Mononuclear cell (primary cell): ENCODE results near the gene TCF19. TPM values are rescaled to one million over a fixed set of nuclear protein-coding genes. Genes with fewer than 3 reads are reported as not detected.
"Not testable (repeated sequence)": the region's sequence is repeated elsewhere in the genome, so short reads cannot be mapped to it uniquely, and the experiment has no call there.

Experiments used
- H3K27me3 ChIP-seq: 2 replicates; pipeline ENCODE4 v1.6.0; 2011; ENCODE audit warnings: low read length, control low read depth; ENCODE audit not compliant: insufficient read depth
- H3K4me1 ChIP-seq: 2 replicates; pipeline ENCODE4 v1.5.1; 2011; ENCODE audit warnings: mild to moderate bottlenecking, low read length, control low read depth; ENCODE audit not compliant: insufficient read depth
- H3K4me3 ChIP-seq: 2 replicates; pipeline ENCODE4 v1.5.1; 2011; ENCODE audit warnings: mild to moderate bottlenecking, low read length, moderate library complexity
- H3K9me3 ChIP-seq: 2 replicates; pipeline ENCODE4 v1.5.1; 2011; ENCODE audit warnings: low read depth, mild to moderate bottlenecking, control low read depth, low read length
- total RNA-seq: library from RNA; depleted of rRNA; stranded (reverse); fragments of >200 nt; gene quantifications from one replicate; pipeline ENCODE4 v1.2.3, GENCODE V29; 2012

The TCF19 gene
- total RNA-seq, 1 donor, result 1.9 TPM

DNA sequence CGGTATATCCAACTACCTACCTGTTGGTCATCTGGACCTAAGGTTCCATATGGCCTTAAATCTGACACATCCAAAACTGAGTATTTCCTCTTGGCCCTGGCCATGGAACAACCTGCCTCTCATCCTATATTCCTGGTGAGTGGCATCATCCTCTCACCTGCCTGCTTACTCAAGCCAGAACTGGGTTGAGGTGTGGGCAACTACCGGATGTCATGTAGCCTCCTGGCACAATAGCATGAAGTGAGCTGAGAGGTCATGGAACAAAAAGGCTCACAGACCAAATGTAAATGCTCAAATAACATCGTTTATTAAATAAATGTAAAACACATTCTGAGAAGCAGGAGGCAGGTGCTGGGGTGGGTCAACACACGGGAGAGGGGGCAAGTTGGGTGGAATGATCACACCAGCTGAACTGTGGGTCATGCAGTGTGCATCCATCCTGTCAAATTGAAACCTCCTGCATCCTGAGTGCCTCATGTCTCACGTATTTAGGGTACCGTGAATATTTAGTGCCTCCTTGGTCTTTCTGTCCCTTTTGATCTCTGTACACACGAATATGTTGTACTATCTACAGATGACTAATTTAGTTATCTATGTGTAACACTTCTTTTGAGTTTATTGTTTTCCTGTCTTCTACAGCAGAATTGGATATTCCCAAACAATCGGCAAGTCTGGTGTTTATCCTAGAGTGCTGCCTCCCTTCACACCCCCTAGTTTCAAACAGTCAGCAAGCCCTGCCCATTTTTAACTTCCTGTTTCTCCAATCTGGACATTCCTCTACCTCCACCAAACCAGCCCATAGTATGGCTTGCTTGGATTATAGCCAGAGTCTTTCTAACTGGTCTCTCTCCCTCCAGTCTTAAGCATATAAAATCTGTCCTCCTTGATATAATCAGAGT lies 20.0 kb downstream of the TCF19 start:
- Histone ChIP-seq H3K9me3 (no peaks in the 10 kb centered on the region), H3K27me3 (no peaks in the 10 kb centered on the region), H3K4me3 (no peak overlapping the region), H3K4me1 (no peaks in the 10 kb centered on the region)

DNA sequence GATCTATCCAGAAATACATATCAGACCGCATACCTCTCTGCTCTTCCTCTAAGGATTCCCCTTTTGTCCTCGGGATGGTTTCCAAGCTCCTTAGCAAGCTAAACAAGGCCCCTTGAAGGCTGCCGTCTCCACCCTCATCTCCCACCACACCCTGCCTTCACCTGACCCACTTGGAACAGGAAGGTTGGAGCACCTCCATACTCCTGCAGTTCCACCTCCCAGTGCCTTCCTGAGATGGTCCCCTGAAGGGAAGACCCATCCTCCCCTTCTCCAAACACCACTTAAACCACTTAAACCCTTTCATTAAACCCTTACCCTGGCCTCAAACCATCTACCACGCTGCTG lies 20.6 kb downstream of the TCF19 start:
- H3K27me3 ChIP-seq, result no peaks in the 10 kb centered on the region
- H3K4me1 ChIP-seq, result no peaks in the 10 kb centered on the region
- no peak overlapping the region for H3K4me3 ChIP-seq
- no peaks in the 10 kb centered on the region for H3K9me3 ChIP-seq

GRCh38 chr6:31179896-31180295 lies 21.5 kb downstream of the TCF19 start:
- no peaks in the 10 kb centered on the region for H3K27me3 ChIP-seq
- H3K4me3 ChIP-seq, result no peak overlapping the region
- H3K9me3 ChIP-seq, result no peaks in the 10 kb centered on the region
- H3K4me1 ChIP-seq, result no peaks in the 10 kb centered on the region

- Histone ChIP-seq H3K4me3 (peak overlapping the region; percentile 30), H3K9me3 (no peaks in the 10 kb centered on the region), H3K4me1 (no peaks in the 10 kb centered on the region), H3K27me3 (no peaks in the 10 kb centered on the region)
Measured at GRCh38 chr6:31180500-31180899, 22.1 kb downstream of the TCF19 start.

DNA sequence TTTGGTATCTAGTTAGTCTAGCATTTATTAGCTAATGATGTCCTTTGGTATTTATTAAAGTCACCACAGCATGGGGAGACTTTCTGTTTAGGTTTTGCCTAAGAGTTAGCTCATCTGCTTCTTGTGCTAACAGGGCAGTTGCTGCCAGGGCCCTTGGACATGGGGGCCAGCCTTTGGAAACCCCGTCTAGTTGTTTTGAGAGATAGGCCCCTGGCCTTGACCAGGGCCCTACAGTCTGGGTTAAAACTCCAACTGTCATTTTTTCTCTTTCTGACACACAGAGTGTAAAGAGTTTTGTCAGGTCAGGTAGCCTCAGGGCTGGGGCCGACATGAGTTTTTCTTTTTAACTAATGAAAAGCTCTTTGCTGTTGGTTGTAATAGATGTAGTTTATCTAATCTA lies 24.9 kb downstream of the TCF19 start:
- not testable (repeated sequence) for H3K27me3 ChIP-seq, H3K4me3 ChIP-seq, H3K4me1 ChIP-seq, H3K9me3 ChIP-seq

DNA sequence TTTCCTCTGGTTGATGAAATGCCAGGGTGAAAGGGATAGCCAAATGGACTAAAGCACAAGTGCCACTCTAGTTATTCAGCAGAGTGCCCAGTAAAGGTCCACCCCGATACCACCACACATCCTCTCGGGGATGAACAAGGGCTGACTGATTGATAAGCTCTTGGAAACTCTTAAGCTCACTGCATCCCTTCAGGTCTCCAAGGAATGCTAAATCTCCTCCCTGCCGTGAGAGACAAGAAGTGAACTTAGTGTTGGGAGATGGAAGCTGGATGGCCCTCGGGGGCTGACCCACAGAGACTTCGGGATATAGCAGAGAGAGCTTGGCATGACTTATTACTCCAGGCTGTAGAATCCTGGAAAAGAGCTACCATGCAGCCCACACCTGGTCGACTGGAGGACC lies 25.5 kb downstream of the TCF19 start:
- not testable (repeated sequence) for H3K27me3 ChIP-seq, H3K9me3 ChIP-seq, H3K4me1 ChIP-seq, H3K4me3 ChIP-seq

DNA sequence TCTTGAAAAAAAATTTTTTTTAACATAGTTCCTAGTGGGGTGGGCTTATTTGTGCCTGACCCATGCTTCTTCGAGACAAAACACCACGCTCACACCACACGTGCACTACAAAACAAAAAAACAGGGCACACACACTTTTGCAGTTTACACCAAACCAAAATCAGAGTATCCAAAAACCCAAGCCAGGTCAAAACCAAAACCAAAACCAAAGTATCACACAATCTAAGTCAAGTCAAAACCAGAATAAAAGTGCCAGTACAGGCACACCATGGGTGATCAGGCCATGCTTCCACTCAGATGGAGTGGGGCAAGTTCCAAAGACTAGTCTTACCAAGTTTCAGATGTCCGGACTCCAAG lies 27.3 kb downstream of the TCF19 start:
- H3K4me3 ChIP-seq, result not testable (repeated sequence)

DNA sequence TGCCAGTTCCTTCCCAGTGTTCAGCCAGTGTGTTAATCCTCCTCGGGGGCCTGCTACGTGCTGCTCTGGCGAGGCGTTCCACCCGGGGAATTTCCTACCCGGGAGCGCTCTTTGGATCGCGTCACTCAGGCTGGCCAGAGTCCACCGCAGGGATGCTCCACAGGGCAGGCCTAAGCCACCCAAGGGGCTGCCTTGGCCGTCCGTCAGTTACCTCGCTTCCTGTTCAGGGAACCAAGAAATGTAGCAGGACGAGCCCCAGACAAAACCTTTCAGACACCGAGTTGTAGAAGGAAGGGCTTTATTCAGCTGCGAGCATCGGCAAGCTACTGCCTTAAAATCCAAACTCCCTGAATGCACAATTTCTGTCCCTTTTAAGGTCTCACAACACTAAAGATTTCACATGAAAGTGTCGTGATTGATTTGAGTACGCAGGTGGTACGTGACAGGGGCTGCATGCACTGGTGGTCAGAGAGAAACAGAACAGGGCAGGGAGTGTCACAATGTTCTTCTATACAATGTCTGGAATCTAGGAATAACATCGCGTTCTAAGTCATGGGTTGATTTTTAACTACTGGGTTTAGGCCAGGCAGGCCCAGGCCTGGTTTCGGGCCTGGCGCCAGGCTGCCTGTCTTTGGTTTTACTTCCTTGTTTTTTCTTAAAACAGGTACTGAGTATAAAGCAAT lies 27.8 kb downstream of the TCF19 start:
- Histone ChIP-seq H3K4me3 (no peak overlapping the region), H3K9me3 (no peaks in the 10 kb centered on the region), H3K27me3 (no peaks in the 10 kb centered on the region), H3K4me1 (no peaks in the 10 kb centered on the region)

More for the DNA sequence above, 27.3 kb downstream of the TCF19 start:
- not testable (repeated sequence) for H3K27me3 ChIP-seq, H3K9me3 ChIP-seq, H3K4me1 ChIP-seq

DNA sequence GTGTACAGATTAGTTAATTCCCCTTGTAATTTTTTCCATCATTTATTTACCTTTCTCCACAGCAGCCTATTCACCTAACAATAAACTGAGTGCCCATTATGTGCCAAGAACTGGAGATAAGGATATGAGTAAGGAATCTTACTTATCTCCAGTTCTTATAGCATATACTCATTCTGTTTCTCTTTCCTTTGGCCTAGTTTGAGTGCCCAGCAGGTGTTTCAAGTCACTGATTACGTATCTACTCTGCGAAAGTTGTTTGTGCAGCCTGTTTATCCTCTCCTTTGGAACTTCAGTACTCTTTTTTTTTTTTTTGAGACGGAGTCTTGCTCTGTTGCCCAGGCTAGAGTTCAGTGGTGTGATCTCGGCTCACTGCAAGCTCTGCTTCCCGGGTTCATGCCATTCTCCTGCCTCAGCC lies 29.4 kb downstream of the TCF19 start:
- H3K4me1 ChIP-seq, result no peaks in the 10 kb centered on the region
- no peaks in the 10 kb centered on the region for H3K27me3 ChIP-seq
- H3K4me3 ChIP-seq, result no peak overlapping the region
- H3K9me3 ChIP-seq, result no peaks in the 10 kb centered on the region

GRCh38 chr6:31189223-31189622 lies 30.8 kb downstream of the TCF19 start:
- not testable (repeated sequence) for H3K9me3 ChIP-seq, H3K4me3 ChIP-seq, H3K27me3 ChIP-seq, H3K4me1 ChIP-seq

DNA sequence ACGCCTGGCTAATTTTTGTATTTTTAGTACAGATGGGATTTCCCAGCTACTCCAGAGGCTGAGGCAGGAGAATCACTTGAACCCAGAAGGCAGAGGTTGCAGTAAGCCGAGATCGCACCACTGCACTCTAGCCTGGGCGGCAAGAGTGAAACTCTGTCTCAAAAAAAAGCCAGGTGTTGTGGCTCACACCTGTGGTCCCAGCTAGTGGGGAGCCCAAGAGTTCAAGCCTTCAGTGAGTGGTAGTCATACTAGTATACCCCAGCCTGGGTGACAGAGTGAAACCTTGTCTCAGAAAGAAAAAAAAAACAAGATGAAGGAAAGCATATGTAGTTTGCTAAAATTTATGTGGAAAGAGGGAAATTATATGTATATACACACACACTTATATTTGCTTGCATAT lies 32.1 kb downstream of the TCF19 start:
- H3K9me3 ChIP-seq, result no peaks in the 10 kb centered on the region
- H3K4me3 ChIP-seq, result no peak overlapping the region
- H3K27me3 ChIP-seq, result no peaks in the 10 kb centered on the region
- peaks cover 10% of the 10 kb centered on the region for H3K4me1 ChIP-seq

DNA sequence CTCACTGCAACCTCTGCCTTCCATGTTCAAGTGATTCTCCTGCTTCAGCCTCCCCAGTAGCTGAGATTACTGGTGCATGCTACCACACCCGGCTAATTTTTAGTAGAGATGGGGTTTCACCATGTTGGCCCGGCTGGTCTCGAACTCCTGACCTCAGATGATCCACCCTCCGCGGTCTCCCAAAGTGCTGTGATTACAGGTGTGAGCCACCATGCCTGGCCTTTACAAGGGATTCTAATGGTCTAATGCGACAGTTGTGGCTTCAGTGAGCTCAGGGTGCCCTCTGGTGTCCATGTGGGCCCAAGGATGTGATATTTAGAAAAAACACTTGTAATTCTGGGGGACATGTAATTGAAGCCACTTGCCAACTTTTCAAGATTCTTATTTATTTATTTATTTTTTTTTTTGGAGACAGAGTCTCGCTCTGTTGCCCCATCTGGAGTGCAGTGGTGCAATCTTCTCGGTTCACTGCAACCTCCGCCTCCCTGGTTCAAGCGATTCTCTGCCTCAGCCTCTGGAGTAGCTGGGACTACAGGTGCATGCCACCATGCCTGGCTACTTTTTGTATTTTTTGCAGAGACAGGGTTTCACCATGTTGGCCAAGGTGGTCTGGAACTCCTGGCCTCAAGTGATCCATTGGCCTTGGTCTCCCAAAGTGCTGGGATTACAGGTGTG lies 34.2 kb downstream of the TCF19 start:
- H3K4me1 ChIP-seq, result peaks cover 24% of the 10 kb centered on the region
- not testable (repeated sequence) for H3K27me3 ChIP-seq, H3K9me3 ChIP-seq, H3K4me3 ChIP-seq

DNA sequence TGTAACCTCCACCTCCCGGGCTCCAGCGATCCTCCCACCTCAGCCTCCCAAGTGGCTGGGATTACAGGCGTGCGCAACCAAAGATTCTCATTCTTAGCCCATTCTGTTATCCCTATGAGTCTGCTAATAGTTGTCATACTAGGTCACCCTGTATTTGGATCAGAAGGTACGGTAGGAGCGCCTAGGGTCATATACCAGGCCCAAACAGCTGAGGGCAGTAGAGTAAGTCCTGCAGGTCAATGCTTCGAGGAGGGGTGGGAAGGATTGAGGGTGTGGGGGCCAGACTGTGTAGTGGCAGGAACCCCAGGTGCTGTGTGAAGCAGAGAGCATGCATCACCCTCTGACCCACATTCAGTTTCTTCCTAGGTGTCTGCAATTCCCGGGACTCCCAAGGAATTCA lies 34.8 kb downstream of the TCF19 start:
- Histone ChIP-seq H3K27me3 (no peaks in the 10 kb centered on the region), H3K4me1 (peaks cover 24% of the 10 kb centered on the region), H3K9me3 (no peaks in the 10 kb centered on the region), H3K4me3 (no peak overlapping the region)

DNA sequence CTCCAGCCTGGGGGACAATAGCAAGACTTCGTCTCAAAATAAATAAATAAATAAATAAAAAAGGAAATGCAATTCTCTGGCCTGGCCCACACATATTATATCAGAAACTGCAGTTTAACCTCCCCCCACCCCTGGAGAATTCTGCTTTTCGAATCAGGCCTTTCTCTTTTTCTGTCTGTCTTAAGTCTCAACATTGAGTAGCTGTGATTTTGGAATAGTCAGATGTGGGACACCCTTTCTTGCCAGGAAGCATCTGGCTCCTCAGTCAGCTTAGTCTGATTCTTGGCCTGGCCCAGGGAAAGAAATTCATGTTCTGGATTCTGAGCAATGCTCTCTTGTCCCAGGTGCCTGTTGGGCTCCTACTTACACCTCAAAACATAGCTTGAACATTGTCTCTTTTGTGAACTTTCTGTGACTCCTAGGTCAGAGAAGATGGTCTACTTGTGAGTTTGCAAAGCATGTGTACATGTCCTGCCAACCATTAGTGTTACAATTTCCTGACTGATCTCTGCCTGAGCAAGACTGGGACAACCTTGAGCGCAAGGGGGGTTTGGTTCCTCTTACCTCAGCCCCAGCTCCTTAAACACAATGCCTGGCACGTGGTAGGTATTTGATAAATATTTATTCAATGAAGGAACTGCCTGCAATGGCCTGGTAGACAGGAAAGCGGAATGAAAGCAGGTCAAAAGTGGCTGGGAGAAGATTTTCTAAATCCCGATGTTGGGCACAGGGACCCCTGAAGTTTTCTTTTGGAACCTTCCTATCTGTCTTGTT lies 35.9 kb downstream of the TCF19 start:
- Histone ChIP-seq H3K27me3 (no peaks in the 10 kb centered on the region), H3K9me3 (no peaks in the 10 kb centered on the region), H3K4me3 (no peak overlapping the region), H3K4me1 (peaks cover 33% of the 10 kb centered on the region)
